GM23338 (cell line): ENCODE measurements around the gene CLTA. TPM values are rescaled to one million over a fixed set of nuclear protein-coding genes. Genes with fewer than 3 reads are reported as not detected.

ENCODE experiments used
- ATAC-seq: fragments of 200-7000 bp; cut with Tn5 transposase; 3 replicates; pipeline ENCODE4 v1.9.1; 2020
- DNase-seq: peaks from one replicate; pipeline ENCODE4 v3.0.0-alpha.2; 2015; ENCODE audit warnings: low spot score
- H2AFZ ChIP-seq: fragments of 200-600 bp; sonication (generic); 2 replicates; pipeline ENCODE4 v1.8.0; 2016; ENCODE audit warnings: antibody characterized with exemption, mild to moderate bottlenecking, moderate library complexity
- H3F3A ChIP-seq: fragments of 200-600 bp; sonication (generic); replicated peaks from 2 replicates; pipeline ENCODE4 v1.8.0; 2017; ENCODE audit warnings: antibody characterized with exemption, mixed run types, low read depth
- H3K27ac ChIP-seq: fragments of 200-600 bp; sonication (generic); 2 replicates; pipeline ENCODE4 v1.6.1; 2016; ENCODE audit warnings: low read depth
- H3K27me3 ChIP-seq: fragments of 200-600 bp; sonication (generic); 2 replicates; pipeline ENCODE4 v1.8.0; 2016; ENCODE audit warnings: mild to moderate bottlenecking, mixed run types, moderate library complexity; ENCODE audit not compliant: insufficient read depth
- H3K36me3 ChIP-seq: fragments of 200-600 bp; sonication (generic); 2 replicates; pipeline ENCODE4 v1.8.0; 2016; ENCODE audit warnings: mild to moderate bottlenecking; ENCODE audit not compliant: insufficient read depth
- H3K4me1 ChIP-seq: fragments of 200-600 bp; sonication (generic); 2 replicates; pipeline ENCODE4 v1.8.0; 2016; ENCODE audit warnings: mild to moderate bottlenecking, moderate library complexity; ENCODE audit not compliant: insufficient read depth
- H3K4me2 ChIP-seq: fragments of 200-600 bp; sonication (generic); 2 replicates; pipeline ENCODE4 v1.7.1; 2017; ENCODE audit warnings: mixed run types
- H3K4me3 ChIP-seq: fragments of 200-600 bp; sonication (generic); 2 replicates; pipeline ENCODE4 v1.6.1; 2016; ENCODE audit warnings: mixed run types
- H3K79me2 ChIP-seq: fragments of 200-600 bp; sonication (generic); replicated peaks from 2 replicates; pipeline ENCODE4 v1.8.0; 2017; ENCODE audit warnings: mild to moderate bottlenecking; ENCODE audit not compliant: insufficient read depth
- H3K9me2 ChIP-seq: fragments of 200-600 bp; sonication (generic); 2 replicates; pipeline ENCODE4 v1.8.0; 2017; ENCODE audit not compliant: insufficient read depth
- H4K20me1 ChIP-seq: fragments of 200-600 bp; sonication (generic); replicated peaks from 2 replicates; pipeline ENCODE4 v1.8.0; 2017; ENCODE audit warnings: mild to moderate bottlenecking; ENCODE audit not compliant: insufficient read depth
- H3K27ac Mint-ChIP-seq: 2 replicates; pipeline ENCODE4 v1.8.0; 2020; ENCODE audit warnings: inconsistent platforms, mild to moderate bottlenecking, moderate library complexity, mixed read lengths
- H3K27me3 Mint-ChIP-seq: 3 replicates; pipeline ENCODE4 v1.8.0; 2022; ENCODE audit warnings: low read depth, mild to moderate bottlenecking, moderate library complexity, mixed read lengths, inconsistent platforms; ENCODE audit not compliant: insufficient read depth, poor library complexity
- H3K36me3 Mint-ChIP-seq: 3 replicates; pipeline ENCODE4 v1.8.0; 2021; ENCODE audit warnings: low read depth, mild to moderate bottlenecking, inconsistent platforms, moderate library complexity, mixed read lengths
- H3K4me1 Mint-ChIP-seq: 3 replicates; pipeline ENCODE4 v1.8.0; 2020; ENCODE audit warnings: mild to moderate bottlenecking, inconsistent platforms, mixed read lengths
- H3K4me3 Mint-ChIP-seq: 3 replicates; pipeline ENCODE4 v1.8.0; 2021; ENCODE audit warnings: moderate library complexity, mild to moderate bottlenecking, inconsistent platforms, mixed read lengths
- H3K9me3 Mint-ChIP-seq: 3 replicates; pipeline ENCODE4 v1.8.0; 2020; ENCODE audit warnings: moderate library complexity, mild to moderate bottlenecking, inconsistent platforms, mixed read lengths
- CREB1 ChIP-seq: fragments of 250-450 bp; sonication (Bioruptor Pico); IDR thresholded peaks from 2 replicates; pipeline ENCODE4 v1.5.0; 2020; ENCODE audit warnings: low read depth, mild to moderate bottlenecking, moderate library complexity
- EZH2phosphoT487 ChIP-seq: fragments of 200-600 bp; sonication (generic); IDR thresholded peaks from one replicate; pipeline ENCODE4 v1.8.1; 2018; ENCODE audit warnings: antibody characterized with exemption; ENCODE audit not compliant: unreplicated experiment
- JUNB ChIP-seq: IDR thresholded peaks from one replicate; pipeline ENCODE4 v1.6.1; 2016; ENCODE audit warnings: antibody characterized with exemption; ENCODE audit not compliant: unreplicated experiment
- REST ChIP-seq: IDR thresholded peaks from one replicate; pipeline ENCODE4 v1.6.1; 2018; ENCODE audit warnings: antibody characterized with exemption; ENCODE audit not compliant: unreplicated experiment
- STAT1 ChIP-seq: IDR thresholded peaks from one replicate; pipeline ENCODE4 v1.6.1; 2016; ENCODE audit warnings: antibody characterized with exemption; ENCODE audit not compliant: unreplicated experiment
- ZNF331 ChIP-seq: fragments of 250-450 bp; sonication (Bioruptor Pico); IDR thresholded peaks from 2 replicates; pipeline ENCODE4 v1.5.0; 2020; ENCODE audit warnings: low read depth, mild to moderate bottlenecking, moderate library complexity
- polyA plus RNA-seq: library from polyadenylated mRNA; unstranded; fragments of >200 nt; fragmentation: Nextera tagmentation; extraction: Ambion mirVana; gene quantifications from 2 replicates; pipeline ENCODE4 v1.2.1, GENCODE V29; 2016
- total RNA-seq: library from RNA; depleted of rRNA; stranded (reverse); fragments of >200 nt; shearing (Covaris generic); gene quantifications from 2 replicates; pipeline ENCODE4 v1.2.3, GENCODE V29; 2014
- TF ChIP-seq, protein P1 (sequence below), 2 experiments: fragments of 200-600 bp in 1 of 2; sonication (generic) in 1 of 2; conservative IDR thresholded peaks; 2 replicates each; pipeline versions ENCODE4 v1.5.1 to v1.6.1; 2016 to 2017; ENCODE audit warnings: antibody characterized with exemption in 2 of 2, low read depth in 2 of 2, mild to moderate bottlenecking in 2 of 2, moderate library complexity in 1 of 2
- TF ChIP-seq, protein P2 (sequence below): fragments of 250-450 bp; sonication (Bioruptor Pico); IDR thresholded peaks from 2 replicates; pipeline ENCODE4 v1.5.0; 2020; ENCODE audit warnings: mild to moderate bottlenecking, moderate library complexity

Gene CLTA
- total and polyA plus RNA-seq, 2 experiments from 2014 or later = 223 to 259 TPM

- Histone ChIP-seq H3K27me3 (no peaks in the 10 kb centered on the region), H4K20me1 (no peaks in the 10 kb centered on the region), H2AFZ (0 out of 2 replicates have a peak overlapping the region, but pooled peaks have one; percentile 52), H3K4me1 (peaks cover 27% of the 10 kb centered on the region), H3K79me2 (no peaks in the 10 kb centered on the region), H3F3A (peaks cover 7% of the 10 kb centered on the region; the same call in 1 of the 2 replicates), H3K9me2 (peaks cover 3% of the 10 kb centered on the region; the same call in 1 of the 2 replicates), H3K4me2 (peak overlapping the region; percentile 64), H3K36me3 (no peaks in the 10 kb centered on the region), H3K4me3 (peak overlapping the region; percentile 57; the same call in 1 of the 2 replicates), H3K27ac (peak overlapping the region; percentile 50; the same call in 1 of the 2 replicates)
- no peak overlapping the region for H3K27ac Mint-ChIP-seq
- no peaks in the 10 kb centered on the region; the same call in 1 of the 3 replicates for H3K9me3 Mint-ChIP-seq
- peaks cover 19% of the 10 kb centered on the region for H3K27me3 Mint-ChIP-seq
- ATAC-seq = peak; percentile 1; the same call in 1 of the 3 replicates
- peak; percentile 45 for DNase-seq
- no peak for TF ChIP-seq REST
- no peak for TF ChIP-seq ZNF331 (CRISPR knock-in tag)
- no peak for TF ChIP-seq STAT1
- TF ChIP-seq CREB1 = no peak
- TF ChIP-seq, protein P1, sequence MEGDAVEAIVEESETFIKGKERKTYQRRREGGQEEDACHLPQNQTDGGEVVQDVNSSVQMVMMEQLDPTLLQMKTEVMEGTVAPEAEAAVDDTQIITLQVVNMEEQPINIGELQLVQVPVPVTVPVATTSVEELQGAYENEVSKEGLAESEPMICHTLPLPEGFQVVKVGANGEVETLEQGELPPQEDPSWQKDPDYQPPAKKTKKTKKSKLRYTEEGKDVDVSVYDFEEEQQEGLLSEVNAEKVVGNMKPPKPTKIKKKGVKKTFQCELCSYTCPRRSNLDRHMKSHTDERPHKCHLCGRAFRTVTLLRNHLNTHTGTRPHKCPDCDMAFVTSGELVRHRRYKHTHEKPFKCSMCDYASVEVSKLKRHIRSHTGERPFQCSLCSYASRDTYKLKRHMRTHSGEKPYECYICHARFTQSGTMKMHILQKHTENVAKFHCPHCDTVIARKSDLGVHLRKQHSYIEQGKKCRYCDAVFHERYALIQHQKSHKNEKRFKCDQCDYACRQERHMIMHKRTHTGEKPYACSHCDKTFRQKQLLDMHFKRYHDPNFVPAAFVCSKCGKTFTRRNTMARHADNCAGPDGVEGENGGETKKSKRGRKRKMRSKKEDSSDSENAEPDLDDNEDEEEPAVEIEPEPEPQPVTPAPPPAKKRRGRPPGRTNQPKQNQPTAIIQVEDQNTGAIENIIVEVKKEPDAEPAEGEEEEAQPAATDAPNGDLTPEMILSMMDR (conservative IDR thresholded peaks at IDR 0.05; ENCODE audit: low read depth in 2 of 2) = no peak
- TF ChIP-seq, protein P2, sequence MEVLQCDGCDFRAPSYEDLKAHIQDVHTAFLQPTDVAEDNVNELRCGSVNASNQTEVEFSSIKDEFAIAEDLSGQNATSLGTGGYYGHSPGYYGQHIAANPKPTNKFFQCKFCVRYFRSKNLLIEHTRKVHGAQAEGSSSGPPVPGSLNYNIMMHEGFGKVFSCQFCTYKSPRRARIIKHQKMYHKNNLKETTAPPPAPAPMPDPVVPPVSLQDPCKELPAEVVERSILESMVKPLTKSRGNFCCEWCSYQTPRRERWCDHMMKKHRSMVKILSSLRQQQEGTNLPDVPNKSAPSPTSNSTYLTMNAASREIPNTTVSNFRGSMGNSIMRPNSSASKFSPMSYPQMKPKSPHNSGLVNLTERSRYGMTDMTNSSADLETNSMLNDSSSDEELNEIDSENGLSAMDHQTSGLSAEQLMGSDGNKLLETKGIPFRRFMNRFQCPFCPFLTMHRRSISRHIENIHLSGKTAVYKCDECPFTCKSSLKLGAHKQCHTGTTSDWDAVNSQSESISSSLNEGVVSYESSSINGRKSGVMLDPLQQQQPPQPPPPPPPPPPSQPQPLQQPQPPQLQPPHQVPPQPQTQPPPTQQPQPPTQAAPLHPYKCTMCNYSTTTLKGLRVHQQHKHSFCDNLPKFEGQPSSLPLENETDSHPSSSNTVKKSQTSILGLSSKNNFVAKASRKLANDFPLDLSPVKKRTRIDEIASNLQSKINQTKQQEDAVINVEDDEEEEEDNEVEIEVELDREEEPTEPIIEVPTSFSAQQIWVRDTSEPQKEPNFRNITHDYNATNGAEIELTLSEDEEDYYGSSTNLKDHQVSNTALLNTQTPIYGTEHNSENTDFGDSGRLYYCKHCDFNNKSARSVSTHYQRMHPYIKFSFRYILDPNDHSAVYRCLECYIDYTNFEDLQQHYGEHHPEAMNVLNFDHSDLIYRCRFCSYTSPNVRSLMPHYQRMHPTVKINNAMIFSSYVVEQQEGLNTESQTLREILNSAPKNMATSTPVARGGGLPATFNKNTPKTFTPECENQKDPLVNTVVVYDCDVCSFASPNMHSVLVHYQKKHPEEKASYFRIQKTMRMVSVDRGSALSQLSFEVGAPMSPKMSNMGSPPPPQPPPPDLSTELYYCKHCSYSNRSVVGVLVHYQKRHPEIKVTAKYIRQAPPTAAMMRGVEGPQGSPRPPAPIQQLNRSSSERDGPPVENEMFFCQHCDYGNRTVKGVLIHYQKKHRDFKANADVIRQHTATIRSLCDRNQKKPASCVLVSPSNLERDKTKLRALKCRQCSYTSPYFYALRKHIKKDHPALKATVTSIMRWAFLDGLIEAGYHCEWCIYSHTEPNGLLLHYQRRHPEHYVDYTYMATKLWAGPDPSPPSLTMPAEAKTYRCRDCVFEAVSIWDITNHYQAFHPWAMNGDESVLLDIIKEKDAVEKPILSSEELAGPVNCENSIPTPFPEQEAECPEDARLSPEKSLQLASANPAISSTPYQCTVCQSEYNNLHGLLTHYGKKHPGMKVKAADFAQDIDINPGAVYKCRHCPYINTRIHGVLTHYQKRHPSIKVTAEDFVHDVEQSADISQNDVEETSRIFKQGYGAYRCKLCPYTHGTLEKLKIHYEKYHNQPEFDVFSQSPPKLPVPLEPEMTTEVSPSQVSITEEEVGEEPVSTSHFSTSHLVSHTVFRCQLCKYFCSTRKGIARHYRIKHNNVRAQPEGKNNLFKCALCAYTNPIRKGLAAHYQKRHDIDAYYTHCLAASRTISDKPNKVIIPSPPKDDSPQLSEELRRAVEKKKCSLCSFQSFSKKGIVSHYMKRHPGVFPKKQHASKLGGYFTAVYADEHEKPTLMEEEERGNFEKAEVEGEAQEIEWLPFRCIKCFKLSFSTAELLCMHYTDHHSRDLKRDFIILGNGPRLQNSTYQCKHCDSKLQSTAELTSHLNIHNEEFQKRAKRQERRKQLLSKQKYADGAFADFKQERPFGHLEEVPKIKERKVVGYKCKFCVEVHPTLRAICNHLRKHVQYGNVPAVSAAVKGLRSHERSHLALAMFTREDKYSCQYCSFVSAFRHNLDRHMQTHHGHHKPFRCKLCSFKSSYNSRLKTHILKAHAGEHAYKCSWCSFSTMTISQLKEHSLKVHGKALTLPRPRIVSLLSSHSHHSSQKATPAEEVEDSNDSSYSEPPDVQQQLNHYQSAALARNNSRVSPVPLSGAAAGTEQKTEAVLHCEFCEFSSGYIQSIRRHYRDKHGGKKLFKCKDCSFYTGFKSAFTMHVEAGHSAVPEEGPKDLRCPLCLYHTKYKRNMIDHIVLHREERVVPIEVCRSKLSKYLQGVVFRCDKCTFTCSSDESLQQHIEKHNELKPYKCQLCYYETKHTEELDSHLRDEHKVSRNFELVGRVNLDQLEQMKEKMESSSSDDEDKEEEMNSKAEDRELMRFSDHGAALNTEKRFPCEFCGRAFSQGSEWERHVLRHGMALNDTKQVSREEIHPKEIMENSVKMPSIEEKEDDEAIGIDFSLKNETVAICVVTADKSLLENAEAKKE (CRISPR knock-in tag) = no peak
- no peak for TF ChIP-seq JUNB
- TF ChIP-seq EZH2phosphoT487 = no peak
- H3K36me3 Mint-ChIP-seq = peaks cover 6% of the 10 kb centered on the region; the same call in 2 of the 3 replicates
- peaks cover 46% of the 10 kb centered on the region for H3K4me1 Mint-ChIP-seq
- H3K4me3 Mint-ChIP-seq = peak overlapping the region; percentile 36; the same call in 1 of the 3 replicates
These were observed 24.9 kb upstream of the CLTA start for GRCh38 chr9:36165826-36166167.
